ENCODE data around the gene ATXN1.

- TF ChIP-seq CTCF (conservative IDR thresholded peaks at IDR 0.05; ENCODE audit: low read length) (no peak), EZH2phosphoT487 (IDR thresholded peaks at IDR 0.05; ENCODE audit: borderline replicate concordance) (no peak)
Observed at GRCh38 chr6:16783952-16784565, 22.8 kb upstream of the ATXN1 start.

Data from Loucy (cell line).